T-cell (primary cell): Measurements from ENCODE around the gene ATP6V0E1. TPM values are rescaled to one million over a fixed set of nuclear protein-coding genes. Genes with fewer than 3 reads are reported as not detected.

ENCODE experiments used
- ATAC-seq, 4 experiments: fragments of 200-7000 bp in 3 of 4; fragments of 150-1000 bp in 1 of 4; cut with Tn5 transposase; replicated peaks in 1 of 4; 1 replicate in 3 of 4; 2 replicates in 1 of 4; pipeline ENCODE4 v1.10.0; 2021; ENCODE audit warnings: moderate library complexity in 3 of 4, mild to moderate bottlenecking in 2 of 4, moderate number of reproducible peaks in 1 of 4
- CTCF ChIA-PET, 2 donors: fragments of 300-600 bp; sonication (Branson Sonifier 250); formaldehyde crosslinking; loops; one replicate each; lab custom pipeline; 2022; ENCODE audit warnings: antibody characterized with exemption in 2 of 2; lab: Charles Lee
- POLR2A ChIA-PET, 2 donors: fragments of 300-600 bp; sonication (Branson Sonifier 250); formaldehyde crosslinking; loops; one replicate each; lab custom pipeline; 2022; ENCODE audit warnings: antibody characterized with exemption in 2 of 2; lab: Charles Lee
- DNase-seq, 35 experiments: peaks; one replicate each; pipeline versions ENCODE4 v3.0.0 to v3.0.0-alpha.2; 2013 to 2023
- H3K27ac ChIP-seq: one replicate; pipeline ENCODE4 v1.5.1; 2013; ENCODE audit warnings: low read length
- H3K27me3 ChIP-seq, 2 experiments: replicated peaks in 1 of 2; 1 replicate in 1 of 2; 2 replicates in 1 of 2; pipeline versions ENCODE4 v1.6.1 to v1.7.0; 2013; ENCODE audit warnings: low read length in 1 of 2, mixed read lengths in 1 of 2; ENCODE audit not compliant: control insufficient read depth in 2 of 2, insufficient read depth in 2 of 2; ENCODE audit errors: extremely low read depth in 1 of 2
- H3K36me3 ChIP-seq, 2 donors: 1 replicate in 1 of 2; 2 replicates in 1 of 2; pipeline versions ENCODE4 v1.6.1 to v1.7.0; 2013; ENCODE audit warnings: low read length in 1 of 2; ENCODE audit not compliant: control insufficient read depth in 2 of 2, insufficient read depth in 1 of 2; ENCODE audit errors: extremely low read depth in 1 of 2
- H3K4me1 ChIP-seq, 2 experiments: 1 replicate in 1 of 2; 2 replicates in 1 of 2; pipeline versions ENCODE4 v1.6.1 to v1.7.0; 2013; ENCODE audit warnings: low read length in 2 of 2, mixed read lengths in 1 of 2; ENCODE audit not compliant: insufficient read depth in 2 of 2, control insufficient read depth in 1 of 2; ENCODE audit errors: extremely low read depth in 1 of 2
- H3K4me3 ChIP-seq, 2 donors: 1 replicate in 1 of 2; 2 replicates in 1 of 2; pipeline versions ENCODE4 v1.5.1 to v1.7.0; 2013; ENCODE audit warnings: mild to moderate bottlenecking in 2 of 2, low read length in 1 of 2, moderate library complexity in 1 of 2; ENCODE audit not compliant: control insufficient read depth in 1 of 2; ENCODE audit errors: extremely low read depth in 1 of 2
- H3K9me3 ChIP-seq: 2 replicates; pipeline ENCODE4 v1.7.0; 2013
- H3K27ac Mint-ChIP-seq, 2 donors: one replicate each; pipeline ENCODE4 v1.8.0; 2020 to 2021; ENCODE audit warnings: mild to moderate bottlenecking in 2 of 2, mixed read lengths in 2 of 2
- H3K27me3 Mint-ChIP-seq, 2 donors: one replicate each; pipeline ENCODE4 v1.8.0; 2021 to 2022; ENCODE audit warnings: mixed read lengths in 2 of 2
- H3K36me3 Mint-ChIP-seq: one replicate; pipeline ENCODE4 v1.8.0; 2021; ENCODE audit warnings: mixed read lengths
- H3K4me1 Mint-ChIP-seq, 3 donors: one replicate each; pipeline ENCODE4 v1.8.0; 2020 to 2022; ENCODE audit warnings: mixed read lengths in 3 of 3, mild to moderate bottlenecking in 1 of 3
- H3K4me3 Mint-ChIP-seq, 3 donors: one replicate each; pipeline ENCODE4 v1.8.0; 2020 to 2022; ENCODE audit warnings: mild to moderate bottlenecking in 3 of 3, mixed read lengths in 3 of 3, moderate library complexity in 3 of 3
- H3K9me3 Mint-ChIP-seq, 3 donors: one replicate each; pipeline ENCODE4 v1.8.0; 2020 to 2022; ENCODE audit warnings: mixed read lengths in 3 of 3
- WGBS: methylation state at CpG from one replicate; pipeline ENCODE4 v1.1.5; 2013; ENCODE audit warnings: missing lambda C conversion rate; ENCODE audit not compliant: insufficient coverage; 5-methylcytosine and 5-hydroxymethylcytosine counted together
- total RNA-seq, 35 experiments: library from RNA in 6 of 35; stranded (reverse) in 6 of 35; fragments of 120-200 nt in 1 of 35; gene quantifications; one replicate each; pipeline versions ENCODE4 v1.2.1 to v1.2.4 and lab custom pipeline; 2013 to 2026

The ATP6V0E1 gene
- total RNA-seq, 5 donors from 2014 or later (not counting 1 experiment from before 2014, with no cell fraction given), result 81.6 to 156 (median 132) TPM

GRCh38 chr5:172945151-172945550 is 38.4 kb upstream of the ATP6V0E1 start:
- Histone ChIP-seq H3K36me3 (peaks cover 8 to 35% of the 10 kb centered on the region in 2 donors), H3K4me3 (no peak overlapping the region), H3K27me3 (no peaks in the 10 kb centered on the region), H3K9me3 (no peaks in the 10 kb centered on the region), H3K27ac (no peak overlapping the region), H3K4me1 (no peaks in the 10 kb centered on the region)
- DNase-seq (no peak), ATAC-seq (no peak)
- ChIA-PET POLR2A (no interaction called here), CTCF (interaction anchor here (0.5 to 0.9 kb wide), 2 partner anchors 35 to 70 kb away, joined by 4 read pairs; no protein-coding TSS in a partner anchor)
- no peaks in the 10 kb centered on the region for H3K9me3 Mint-ChIP-seq
- peaks cover 36% of the 10 kb centered on the region for H3K36me3 Mint-ChIP-seq
- H3K27me3 Mint-ChIP-seq, result no peaks in the 10 kb centered on the region
- H3K4me1 Mint-ChIP-seq, result no peaks in the 10 kb centered on the region
- 100% methylated on average over 5 of the region's 6 CpGs for WGBS
- no peak overlapping the region for H3K4me3 Mint-ChIP-seq
- H3K27ac Mint-ChIP-seq, result no peak overlapping the region

- H3K27ac ChIP-seq, result no peak overlapping the region
- Mint-ChIP-seq H3K27ac (no peak overlapping the region), H3K4me3 (no peak overlapping the region), H3K9me3 (no peaks in the 10 kb centered on the region), H3K36me3 (peaks cover 43% of the 10 kb centered on the region), H3K4me1 (no peaks in the 10 kb centered on the region), H3K27me3 (no peaks in the 10 kb centered on the region)
- H3K36me3 ChIP-seq, result peaks cover 9 to 26% of the 10 kb centered on the region in 2 donors
- no peaks in the 10 kb centered on the region for H3K27me3 ChIP-seq
- H3K4me3 ChIP-seq, result no peak overlapping the region
- WGBS, result 94% methylated on average over 5 of the region's 7 CpGs
- no peaks in the 10 kb centered on the region for H3K9me3 ChIP-seq
- DNase-seq, result no peak
- ChIA-PET CTCF (no interaction called here), POLR2A (no interaction called here)
- no peaks in the 10 kb centered on the region for H3K4me1 ChIP-seq
- ATAC-seq, result no peak
These were observed 37.4 kb upstream of the ATP6V0E1 start for GRCh38 chr5:172946146-172946545.

- Histone ChIP-seq H3K9me3 (no peaks in the 10 kb centered on the region), H3K4me1 (no peaks in the 10 kb centered on the region), H3K4me3 (no peak overlapping the region), H3K36me3 (peaks cover 14 to 21% of the 10 kb centered on the region in 2 donors), H3K27ac (no peak overlapping the region), H3K27me3 (no peaks in the 10 kb centered on the region)
- WGBS, result no CpG with 5 or more reads among the region's 3 CpGs
- ATAC-seq, result no peak
- Mint-ChIP-seq H3K27ac (no peak overlapping the region), H3K27me3 (no peaks in the 10 kb centered on the region), H3K9me3 (no peaks in the 10 kb centered on the region), H3K4me3 (no peak overlapping the region), H3K36me3 (peaks cover 42% of the 10 kb centered on the region), H3K4me1 (no peaks in the 10 kb centered on the region)
- ChIA-PET CTCF (no interaction called here), POLR2A (no interaction called here)
- DNase-seq, result no peak
These were observed 34.1 kb upstream of the ATP6V0E1 start for GRCh38 chr5:172949426-172949825.

GRCh38 chr5:172950176-172950965 is 33.2 kb upstream of the ATP6V0E1 start:
- Mint-ChIP-seq H3K4me3 (no peak overlapping the region), H3K27me3 (no peaks in the 10 kb centered on the region), H3K36me3 (peaks cover 35% of the 10 kb centered on the region), H3K9me3 (no peaks in the 10 kb centered on the region), H3K27ac (no peak overlapping the region), H3K4me1 (peaks cover 0 to 2% (median 0%) of the 10 kb centered on the region in 3 donors)
- Histone ChIP-seq H3K9me3 (no peaks in the 10 kb centered on the region), H3K27me3 (no peaks in the 10 kb centered on the region), H3K4me3 (no peak overlapping the region), H3K36me3 (peaks cover 14 to 18% of the 10 kb centered on the region in 2 donors), H3K4me1 (no peaks in the 10 kb centered on the region), H3K27ac (no peak overlapping the region)
- WGBS, result 100% methylated on average over 4 of the region's 12 CpGs
- DNase-seq, result no peak
- CTCF ChIA-PET, result no interaction called here
- ATAC-seq, result no peak
- POLR2A ChIA-PET, result no interaction called here

- Histone ChIP-seq H3K36me3 (peaks cover 14 to 15% of the 10 kb centered on the region in 2 donors), H3K4me3 (no peak overlapping the region), H3K27ac (no peak overlapping the region), H3K9me3 (no peaks in the 10 kb centered on the region), H3K4me1 (no peaks in the 10 kb centered on the region), H3K27me3 (no peaks in the 10 kb centered on the region)
- WGBS, result 91% methylated on average over 7 of the region's 11 CpGs
- DNase-seq (no peak), ATAC-seq (no peak)
- Mint-ChIP-seq H3K9me3 (no peaks in the 10 kb centered on the region), H3K27ac (no peak overlapping the region), H3K4me1 (peaks cover 0 to 2% (median 0%) of the 10 kb centered on the region in 3 donors), H3K4me3 (no peak overlapping the region), H3K27me3 (no peaks in the 10 kb centered on the region), H3K36me3 (peaks cover 29% of the 10 kb centered on the region)
- ChIA-PET POLR2A (no interaction called here), CTCF (no interaction called here)
These were observed 32.1 kb upstream of the ATP6V0E1 start for GRCh38 chr5:172951371-172952033.

GRCh38 chr5:172952034-172952511 is 31.5 kb upstream of the ATP6V0E1 start:
- Histone ChIP-seq H3K27ac (no peak overlapping the region), H3K27me3 (no peaks in the 10 kb centered on the region), H3K4me3 (no peak overlapping the region), H3K36me3 (peaks cover 14% of the 10 kb centered on the region in 2 donors), H3K4me1 (no peaks in the 10 kb centered on the region), H3K9me3 (no peaks in the 10 kb centered on the region)
- ChIA-PET CTCF (interaction anchor here in 1 of 2 donors (0.5 kb wide), 1 partner anchor 191 kb away, joined by 6 read pairs; no protein-coding TSS in a partner anchor), POLR2A (no interaction called here)
- WGBS, result 92% methylated on average over 3 of the region's 4 CpGs
- H3K4me3 Mint-ChIP-seq, result no peak overlapping the region
- no peak overlapping the region for H3K27ac Mint-ChIP-seq
- DNase-seq, result no peak
- no peaks in the 10 kb centered on the region for H3K9me3 Mint-ChIP-seq
- H3K4me1 Mint-ChIP-seq, result peaks cover 0 to 3% (median under 1%) of the 10 kb centered on the region in 3 donors
- no peaks in the 10 kb centered on the region for H3K27me3 Mint-ChIP-seq
- no peak for ATAC-seq
- H3K36me3 Mint-ChIP-seq, result peaks cover 28% of the 10 kb centered on the region
